Right lobe of liver (tissue), 6 donors: Measurements from ENCODE around the gene TENM4. TPM values are rescaled to one million over a fixed set of nuclear protein-coding genes. Genes with fewer than 3 reads are reported as not detected.

Source experiments
- ATAC-seq, 4 donors: fragments of 200-7000 bp; cut with Tn5 transposase; one replicate each; pipeline ENCODE4 v1.9.1; 2020; ENCODE audit warnings: mild to moderate bottlenecking in 4 of 4, moderate library complexity in 4 of 4
- DNase-seq, 3 donors: peaks; one replicate each; pipeline ENCODE4 v3.0.0-alpha.2; 2020
- H3K27ac ChIP-seq, 3 donors: fragments of 200-600 bp; one replicate each; pipeline ENCODE4 v1.8.0; 2022
- H3K27me3 ChIP-seq, 2 donors: fragments of 200-600 bp; one replicate each; pipeline ENCODE4 v1.8.0; 2022
- H3K36me3 ChIP-seq, 4 donors: fragments of 200-600 bp; sonication (generic) in 1 of 4; one replicate each; pipeline versions ENCODE4 v1.5.1 to v1.8.0; 2017 to 2022; ENCODE audit warnings: control low read depth in 1 of 4
- H3K4me1 ChIP-seq, 4 donors: fragments of 200-600 bp; sonication (generic) in 1 of 4; one replicate each; pipeline versions ENCODE4 v1.5.1 to v1.8.0; 2017 to 2022; ENCODE audit warnings: control low read depth in 1 of 4
- H3K4me3 ChIP-seq, 3 donors: fragments of 200-600 bp; one replicate each; pipeline ENCODE4 v1.8.0; 2022
- H3K9me3 ChIP-seq, 4 donors: fragments of 200-600 bp; sonication (generic) in 1 of 4; one replicate each; pipeline versions ENCODE4 v1.5.1 to v1.8.0; 2017 to 2022; ENCODE audit warnings: control low read depth in 1 of 4
- POLR2A ChIP-seq: fragments of 450-650 bp; IDR thresholded peaks from one replicate; pipeline ENCODE4 v1.6.1; 2017; ENCODE audit warnings: antibody characterized with exemption, mild to moderate bottlenecking
- WGBS: methylation state at CpG from one replicate; pipeline ENCODE4 v1.1.6; 2018; ENCODE audit warnings: low coverage, low lambda C conversion rate; ENCODE audit not compliant: insufficient coverage; ENCODE audit errors: missing lambda C conversion rate; 5-methylcytosine and 5-hydroxymethylcytosine counted together
- intact Hi-C, 2 donors: fragments of 100-400 bp; cut with DNase I; formaldehyde crosslinking; loops; one replicate each; pipeline versions ENCODE4 v1.11.2 to v1.14.1; 2022
- total RNA-seq, 6 experiments: library from RNA; depleted of rRNA in 2 of 6; stranded (reverse); fragments of >200 nt in 2 of 6; fragmentation: NEBNext Ultra II Directional in 3 of 6; extraction: Animal tissue kit (Norgen Biotek cat#: 25700) in 3 of 6; gene quantifications; one replicate each; pipeline versions ENCODE4 v1.1.0 to v1.2.4, GENCODE V29; 2016 to 2023
- TF ChIP-seq, protein P1 (sequence below), 4 donors: fragments of 200-600 bp in 3 of 4; fragments of 450-650 bp in 1 of 4; IDR thresholded peaks; one replicate each; pipeline versions ENCODE4 v1.5.1 to v1.8.0; 2016 to 2022; ENCODE audit warnings: antibody characterized with exemption in 4 of 4, mild to moderate bottlenecking in 2 of 4
- donor health status: DM: no; HTN: yes; CAD: no.
- donor health status: DM: no; HTN: no; CAD: no.
- donor health status: DM: no; HTN: no; CAD: no.
- donor health status: DM: no; HTN: yes; CAD: no.
- donor health status: DM: no; HTN: yes; CAD: no.

Gene TENM4
- total RNA-seq, 6 experiments from 2014 or later, result 0.04 to 0.58 (median 0.14) TPM; not detected in 2

DNA sequence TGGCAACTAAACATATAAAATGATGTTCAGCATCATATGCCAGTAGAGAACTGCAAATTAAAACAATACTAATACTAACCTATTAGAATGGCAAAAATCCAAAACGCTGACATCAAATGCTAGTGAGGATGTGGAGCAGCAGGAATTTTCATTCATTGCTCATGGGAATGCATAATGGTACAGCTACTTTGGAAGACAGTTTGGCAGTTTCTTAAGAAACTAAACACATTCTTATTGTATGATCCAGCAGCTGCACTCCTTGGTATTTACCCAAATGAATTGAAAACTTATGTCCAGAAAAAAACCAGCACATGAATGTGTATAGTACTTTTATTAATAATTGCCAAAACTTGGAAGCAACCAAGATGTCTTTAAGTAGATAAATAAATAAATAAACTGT lies 258.0 kb downstream of the TENM4 start:
- no peak overlapping the region for H3K4me3 ChIP-seq
- H3K4me1 ChIP-seq, result no peaks in the 10 kb centered on the region
- ATAC-seq, result no peak
- H3K36me3 ChIP-seq, result no peaks in the 10 kb centered on the region
- no peak overlapping the region for H3K27ac ChIP-seq
- H3K27me3 ChIP-seq, result no peaks in the 10 kb centered on the region
- no peak for TF ChIP-seq POLR2A
- TF ChIP-seq, protein P1, sequence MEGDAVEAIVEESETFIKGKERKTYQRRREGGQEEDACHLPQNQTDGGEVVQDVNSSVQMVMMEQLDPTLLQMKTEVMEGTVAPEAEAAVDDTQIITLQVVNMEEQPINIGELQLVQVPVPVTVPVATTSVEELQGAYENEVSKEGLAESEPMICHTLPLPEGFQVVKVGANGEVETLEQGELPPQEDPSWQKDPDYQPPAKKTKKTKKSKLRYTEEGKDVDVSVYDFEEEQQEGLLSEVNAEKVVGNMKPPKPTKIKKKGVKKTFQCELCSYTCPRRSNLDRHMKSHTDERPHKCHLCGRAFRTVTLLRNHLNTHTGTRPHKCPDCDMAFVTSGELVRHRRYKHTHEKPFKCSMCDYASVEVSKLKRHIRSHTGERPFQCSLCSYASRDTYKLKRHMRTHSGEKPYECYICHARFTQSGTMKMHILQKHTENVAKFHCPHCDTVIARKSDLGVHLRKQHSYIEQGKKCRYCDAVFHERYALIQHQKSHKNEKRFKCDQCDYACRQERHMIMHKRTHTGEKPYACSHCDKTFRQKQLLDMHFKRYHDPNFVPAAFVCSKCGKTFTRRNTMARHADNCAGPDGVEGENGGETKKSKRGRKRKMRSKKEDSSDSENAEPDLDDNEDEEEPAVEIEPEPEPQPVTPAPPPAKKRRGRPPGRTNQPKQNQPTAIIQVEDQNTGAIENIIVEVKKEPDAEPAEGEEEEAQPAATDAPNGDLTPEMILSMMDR (IDR thresholded peaks at IDR 0.05), result no peak
- WGBS, result 62% methylated on average over 1 of the region's 1 CpG
- H3K9me3 ChIP-seq, result no peaks in the 10 kb centered on the region
- no peak for DNase-seq
- intact Hi-C loops, result no loop called here

DNA sequence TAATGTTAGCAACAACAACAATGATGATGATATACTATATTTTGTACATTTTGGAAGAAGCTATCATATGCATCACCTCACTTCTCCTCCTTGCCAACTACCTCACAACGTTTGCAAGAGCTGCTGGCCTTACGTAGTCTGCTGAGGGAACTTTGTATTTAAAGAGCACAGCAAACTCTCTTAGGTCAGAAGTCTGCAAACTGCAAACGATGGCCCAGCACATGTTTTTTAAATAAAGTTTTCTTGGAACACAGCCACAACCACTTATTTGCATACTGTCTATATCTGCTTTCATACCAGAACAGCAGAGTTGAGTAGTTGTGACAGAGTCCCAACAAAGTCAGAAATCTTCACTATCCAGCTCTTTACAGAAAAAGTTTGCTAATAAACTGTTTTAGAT lies 261.7 kb downstream of the TENM4 start:
- H3K27me3 ChIP-seq, result no peaks in the 10 kb centered on the region
- no peak for ATAC-seq
- no peak for DNase-seq
- no peak overlapping the region for H3K27ac ChIP-seq
- no peaks in the 10 kb centered on the region for H3K36me3 ChIP-seq
- intact Hi-C loops, result no loop called here
- no peak overlapping the region for H3K4me3 ChIP-seq
- WGBS, result 29% methylated on average over 3 of the region's 3 CpGs
- no peaks in the 10 kb centered on the region for H3K4me1 ChIP-seq
- TF ChIP-seq POLR2A, result no peak
- TF ChIP-seq, protein P1 (IDR thresholded peaks at IDR 0.05), result no peak
- no peaks in the 10 kb centered on the region for H3K9me3 ChIP-seq

DNA sequence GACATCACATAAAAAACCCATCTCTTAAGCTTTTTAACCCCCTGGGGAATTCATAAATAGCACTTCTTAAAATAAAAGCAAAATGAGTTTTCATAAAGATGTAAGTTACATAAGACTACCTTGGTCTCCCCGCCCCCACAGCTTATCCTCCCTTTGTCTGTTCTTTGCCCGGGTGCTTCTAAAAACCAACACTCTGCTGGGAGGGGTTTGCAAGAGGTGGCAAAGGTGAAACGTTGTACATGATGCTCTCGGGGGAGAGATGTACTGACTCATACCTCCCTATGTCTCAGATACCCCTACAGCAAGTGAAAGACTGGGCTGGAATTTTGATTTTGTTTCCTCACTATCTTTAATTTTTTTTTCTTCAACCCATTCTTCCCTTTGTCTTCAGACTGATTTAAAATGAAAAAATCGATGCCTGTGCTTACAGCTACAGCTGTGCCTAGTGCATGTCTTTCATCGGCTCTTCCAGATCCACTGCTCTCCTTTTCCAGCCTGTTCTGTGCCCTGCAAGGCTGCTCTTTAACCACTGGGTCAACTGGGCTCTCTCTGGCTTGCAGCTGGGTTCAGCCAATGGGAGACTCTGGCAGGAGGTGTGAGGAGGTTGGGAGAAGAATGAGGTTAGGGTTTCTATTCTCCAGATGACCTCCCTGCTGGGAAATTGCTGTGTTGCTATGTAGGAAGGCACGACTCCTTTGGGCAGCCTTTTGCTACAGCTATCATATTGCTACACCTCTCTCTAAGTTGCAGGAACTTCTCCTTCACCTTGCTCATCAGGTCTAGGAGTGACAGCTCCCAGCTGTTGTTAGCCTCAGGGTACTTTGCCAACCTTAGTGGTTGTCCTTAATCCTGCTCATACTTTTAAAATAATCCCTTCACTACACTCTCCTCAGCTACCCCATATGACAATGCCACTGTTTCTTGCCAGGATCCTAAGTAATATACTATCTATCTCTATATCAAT lies 266.5 kb downstream of the TENM4 start:
- no peak for DNase-seq
- Histone ChIP-seq H3K4me3 (no peak overlapping the region), H3K9me3 (no peaks in the 10 kb centered on the region), H3K36me3 (no peaks in the 10 kb centered on the region), H3K27ac (no peak overlapping the region), H3K4me1 (no peaks in the 10 kb centered on the region), H3K27me3 (no peaks in the 10 kb centered on the region)
- no peak for ATAC-seq
- no peak for TF ChIP-seq POLR2A
- TF ChIP-seq, protein P1 (IDR thresholded peaks at IDR 0.05), result no peak
- 29% methylated on average over 7 of the region's 7 CpGs for WGBS
- intact Hi-C loops, result no loop called here

DNA sequence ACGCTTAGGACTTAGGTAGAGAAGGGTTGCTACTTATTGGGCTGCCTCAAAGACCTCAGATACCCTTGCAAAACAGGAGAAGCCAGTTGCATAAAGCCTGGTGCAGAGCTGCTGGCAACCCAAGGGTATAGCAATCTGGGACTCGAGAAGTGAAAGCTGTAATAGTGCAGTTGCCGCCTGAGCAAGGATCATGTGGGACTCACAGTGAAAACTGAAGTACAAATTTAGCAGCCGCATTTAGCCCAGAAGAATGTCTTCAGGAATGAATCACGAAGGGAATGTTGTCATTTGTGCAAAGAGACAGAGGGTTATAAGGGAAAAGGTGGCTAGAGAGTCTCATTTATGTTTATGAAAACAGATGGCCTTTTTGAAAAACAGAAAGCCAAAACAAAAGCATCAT lies 267.2 kb downstream of the TENM4 start:
- no peak overlapping the region for H3K27ac ChIP-seq
- no peaks in the 10 kb centered on the region for H3K9me3 ChIP-seq
- DNase-seq, result no peak
- TF ChIP-seq POLR2A, result no peak
- TF ChIP-seq, protein P1 (IDR thresholded peaks at IDR 0.05), result no peak
- intact Hi-C loops, result no loop called here
- no peaks in the 10 kb centered on the region for H3K27me3 ChIP-seq
- H3K36me3 ChIP-seq, result no peaks in the 10 kb centered on the region
- H3K4me3 ChIP-seq, result no peak overlapping the region
- 56% methylated on average over 5 of the region's 5 CpGs for WGBS
- H3K4me1 ChIP-seq, result no peaks in the 10 kb centered on the region
- ATAC-seq, result no peak
